ENCODE results near the gene FHOD3.

FHOD3 gene

DNA sequence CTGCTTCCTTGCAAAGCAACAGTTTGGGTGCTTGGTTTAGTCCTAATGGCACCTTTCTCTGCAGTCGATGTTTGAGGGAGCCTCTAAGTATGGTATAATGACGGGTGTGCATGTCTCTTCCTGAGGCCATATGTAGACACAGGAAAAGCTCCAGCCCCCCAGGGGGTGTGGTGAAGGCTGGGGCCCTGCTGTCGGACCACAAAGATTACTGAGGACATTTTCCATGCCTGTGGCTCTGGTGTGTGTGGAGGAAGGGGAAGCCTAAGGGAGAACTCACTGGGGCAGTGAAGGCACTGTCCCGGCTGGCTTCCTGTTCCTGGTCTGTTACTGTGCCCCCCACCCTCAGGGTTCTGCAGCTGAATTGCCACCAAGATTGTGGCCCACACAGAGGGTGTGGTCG, 187.1 kb downstream of the FHOD3 start:
- TF ChIP-seq, protein P1, sequence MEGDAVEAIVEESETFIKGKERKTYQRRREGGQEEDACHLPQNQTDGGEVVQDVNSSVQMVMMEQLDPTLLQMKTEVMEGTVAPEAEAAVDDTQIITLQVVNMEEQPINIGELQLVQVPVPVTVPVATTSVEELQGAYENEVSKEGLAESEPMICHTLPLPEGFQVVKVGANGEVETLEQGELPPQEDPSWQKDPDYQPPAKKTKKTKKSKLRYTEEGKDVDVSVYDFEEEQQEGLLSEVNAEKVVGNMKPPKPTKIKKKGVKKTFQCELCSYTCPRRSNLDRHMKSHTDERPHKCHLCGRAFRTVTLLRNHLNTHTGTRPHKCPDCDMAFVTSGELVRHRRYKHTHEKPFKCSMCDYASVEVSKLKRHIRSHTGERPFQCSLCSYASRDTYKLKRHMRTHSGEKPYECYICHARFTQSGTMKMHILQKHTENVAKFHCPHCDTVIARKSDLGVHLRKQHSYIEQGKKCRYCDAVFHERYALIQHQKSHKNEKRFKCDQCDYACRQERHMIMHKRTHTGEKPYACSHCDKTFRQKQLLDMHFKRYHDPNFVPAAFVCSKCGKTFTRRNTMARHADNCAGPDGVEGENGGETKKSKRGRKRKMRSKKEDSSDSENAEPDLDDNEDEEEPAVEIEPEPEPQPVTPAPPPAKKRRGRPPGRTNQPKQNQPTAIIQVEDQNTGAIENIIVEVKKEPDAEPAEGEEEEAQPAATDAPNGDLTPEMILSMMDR (IDR thresholded peaks at IDR 0.05; ENCODE audit: low read depth, low read length): no peak
- no peak for DNase-seq (ENCODE audit: low read depth, low spot score)
- H3K4me3 ChIP-seq (ENCODE audit: low read depth, low read length): no peak overlapping the region
- in situ Hi-C loops (cut with HindIII; ENCODE audit: low sequenced_read_pairs): no loop called here

DNA sequence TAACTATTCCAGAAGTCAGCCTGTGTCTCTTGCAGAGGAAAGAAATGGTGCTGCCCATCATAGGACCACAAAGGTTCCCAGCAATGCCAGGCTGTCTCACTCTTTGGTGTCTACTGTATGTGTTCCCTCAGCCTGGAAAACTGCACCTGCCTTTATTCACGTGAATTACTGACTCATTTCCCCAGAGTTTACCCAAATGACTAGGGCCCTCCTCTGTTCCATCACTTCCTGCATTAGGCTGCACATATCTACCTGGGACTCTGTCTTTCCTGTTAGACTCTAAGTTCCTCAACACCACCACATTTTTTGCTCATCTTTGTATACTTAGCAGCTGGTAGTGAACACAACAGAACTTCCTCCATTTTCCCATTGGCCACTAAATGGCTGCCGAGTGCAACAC, 188.3 kb downstream of the FHOD3 start:
- in situ Hi-C loops (cut with HindIII; ENCODE audit: low sequenced_read_pairs): no loop called here
- TF ChIP-seq, protein P1 (IDR thresholded peaks at IDR 0.05; ENCODE audit: low read depth, low read length): no peak
- H3K4me3 ChIP-seq (ENCODE audit: low read depth, low read length): no peak overlapping the region
- DNase-seq (ENCODE audit: low read depth, low spot score): no peak

DNA sequence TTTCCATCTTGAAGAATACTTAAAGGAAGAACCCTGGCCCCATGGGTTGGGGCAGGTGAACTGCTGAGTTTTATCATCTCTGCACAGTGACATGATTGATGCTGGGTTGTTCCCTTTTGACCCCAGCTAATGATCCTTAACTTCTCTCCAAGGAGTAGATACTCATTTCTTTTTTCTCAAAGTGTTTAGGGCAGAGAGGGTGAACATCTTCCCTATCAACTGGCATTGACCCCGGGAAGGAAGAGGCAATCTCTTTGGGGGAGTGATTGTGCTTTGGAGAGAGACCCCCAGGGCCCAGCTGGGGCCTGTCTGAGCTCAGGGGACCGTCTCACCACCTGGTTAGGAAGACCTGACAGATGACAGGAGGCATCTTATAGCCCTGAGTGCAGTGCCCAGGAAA, 190.6 kb downstream of the FHOD3 start:
- TF ChIP-seq, protein P1 (IDR thresholded peaks at IDR 0.05; ENCODE audit: low read depth, low read length): no peak
- no peak overlapping the region for H3K4me3 ChIP-seq (ENCODE audit: low read depth, low read length)
- in situ Hi-C loops (cut with HindIII; ENCODE audit: low sequenced_read_pairs): no loop called here
- no peak for DNase-seq (ENCODE audit: low read depth, low spot score)

DNA sequence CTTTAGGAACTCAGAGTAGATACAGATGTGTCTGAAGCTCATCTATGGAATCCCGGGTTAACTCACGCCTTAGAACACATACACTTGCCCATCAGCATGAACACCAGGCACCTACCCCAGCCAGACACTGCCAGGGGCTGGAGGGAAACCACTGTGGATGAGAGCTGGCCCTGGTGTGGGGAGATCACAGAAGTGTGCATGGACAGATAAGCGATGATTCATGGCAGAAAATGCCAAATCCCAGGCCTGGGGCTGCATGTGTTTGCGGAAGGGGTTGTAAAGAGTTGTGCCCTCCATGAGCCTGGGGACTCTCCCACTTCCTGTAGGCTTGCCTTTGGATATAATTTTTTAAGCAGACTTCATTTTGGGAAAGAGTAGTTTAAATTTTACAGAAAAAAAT, 193.4 kb downstream of the FHOD3 start:
- no peak for DNase-seq (ENCODE audit: low read depth, low spot score)

DNA sequence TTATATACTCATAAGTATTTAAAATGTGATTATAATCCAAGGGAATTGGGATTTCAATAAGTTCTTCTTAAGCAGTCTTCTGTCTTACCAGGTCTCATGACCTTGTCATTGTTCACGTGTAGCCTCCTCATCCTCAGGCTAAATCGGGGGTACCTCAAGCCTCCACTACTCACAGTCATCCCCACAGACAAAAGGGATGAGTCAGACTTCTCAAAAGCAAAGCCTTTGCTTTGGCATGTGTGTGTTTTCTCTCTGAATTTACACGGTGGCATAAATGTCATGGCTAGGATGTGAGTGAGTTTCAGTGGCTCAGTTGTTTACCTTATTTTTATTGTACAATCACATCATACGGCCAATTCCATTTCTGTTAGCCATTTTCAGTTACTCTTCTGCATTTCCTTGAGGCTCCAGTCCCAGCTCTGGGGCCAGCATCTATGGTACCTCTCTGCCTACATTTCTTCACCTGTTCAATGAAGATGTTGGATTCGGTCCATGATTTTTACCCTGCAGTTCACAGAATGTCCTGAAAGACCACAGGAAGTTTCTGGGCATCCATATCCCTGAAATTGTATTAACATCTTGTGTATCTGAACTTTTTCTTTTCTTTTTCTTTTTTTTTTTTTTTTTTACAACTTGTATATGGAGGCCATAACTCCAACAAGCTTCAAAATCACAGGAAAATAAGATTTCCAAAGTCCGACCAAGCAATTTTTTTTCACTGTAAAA, 195.3 kb downstream of the FHOD3 start:
- in situ Hi-C loops (cut with HindIII; ENCODE audit: low sequenced_read_pairs): no loop called here
- TF ChIP-seq, protein P1 (IDR thresholded peaks at IDR 0.05; ENCODE audit: low read depth, low read length): no peak
- DNase-seq (ENCODE audit: low read depth, low spot score): no peak
- no peak overlapping the region for H3K4me3 ChIP-seq (ENCODE audit: low read depth, low read length)

More for the DNA sequence above, 193.4 kb downstream of the FHOD3 start:
- H3K4me3 ChIP-seq (ENCODE audit: low read depth, low read length): no peak overlapping the region
- TF ChIP-seq, protein P1 (IDR thresholded peaks at IDR 0.05; ENCODE audit: low read depth, low read length): no peak
- in situ Hi-C loops (cut with HindIII; ENCODE audit: low sequenced_read_pairs): no loop called here

DNA sequence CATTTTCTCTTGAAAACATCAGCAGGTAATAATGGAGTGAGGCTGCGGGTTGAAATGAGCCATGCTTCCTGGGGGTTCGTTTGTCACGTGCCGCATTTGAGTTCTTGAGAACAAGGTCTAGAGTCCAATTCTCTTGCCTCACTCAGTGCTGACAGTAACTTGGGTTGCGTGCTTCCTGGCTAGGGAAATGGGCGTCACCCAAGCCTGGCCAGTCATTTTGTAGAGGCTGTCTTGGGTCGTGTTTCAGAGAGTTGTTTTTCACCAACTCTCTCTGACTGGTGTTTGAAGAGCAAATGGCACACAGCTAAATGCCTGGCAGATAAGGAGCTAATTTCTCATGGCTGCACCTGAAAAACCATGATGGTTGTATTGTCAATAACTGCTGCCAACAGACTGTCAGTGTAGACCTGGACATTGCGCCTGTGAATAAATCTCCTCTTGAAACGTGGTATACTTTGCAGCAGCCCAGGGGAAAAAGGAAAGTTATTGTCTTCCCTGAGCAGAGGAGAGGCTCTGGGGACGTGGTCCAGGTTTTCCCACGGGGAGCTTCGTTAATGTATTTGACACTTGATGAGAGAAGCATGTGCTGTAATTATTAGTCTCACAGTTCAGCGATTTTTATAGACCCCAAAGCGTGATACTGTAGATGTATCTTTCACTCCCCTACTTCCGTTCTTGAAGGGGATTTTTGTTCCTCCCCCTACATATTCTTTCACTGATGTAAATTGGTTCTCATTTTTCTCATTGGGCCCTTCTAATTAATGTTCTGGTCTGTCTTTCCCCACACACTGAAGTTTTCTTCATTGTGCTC, 196.0 kb downstream of the FHOD3 start:
- peak; percentile 30 for DNase-seq (ENCODE audit: low read depth, low spot score)
- H3K4me3 ChIP-seq (ENCODE audit: low read depth, low read length): no peak overlapping the region
- in situ Hi-C loops (cut with HindIII; ENCODE audit: low sequenced_read_pairs): no loop called here
- TF ChIP-seq, protein P1 (IDR thresholded peaks at IDR 0.05; ENCODE audit: low read depth, low read length): no peak

Measured in astrocyte of the spinal cord (primary cell).